HG03565 (cell line): ENCODE measurements around the gene ZNF488.
"Not testable (repeated sequence)": the region's sequence is repeated elsewhere in the genome, so short reads cannot be mapped to it uniquely, and the experiment has no call there.

ENCODE experiments used
- ATAC-seq: cut with Tn5 transposase; IDR thresholded peaks from one replicate; pipeline ENCODE4 v1.9.1; 2021; ENCODE audit warnings: mild to moderate bottlenecking, moderate library complexity; ENCODE audit not compliant: unreplicated experiment

ZNF488 gene

GRCh38 chr10:47384148-47384921, at the start of gene ZNF488:
TSS of gene ZNF488 (minus strand) at chr10:47384293. CDS start at chr10:47368829, 15,464 bp downstream.
- peak; percentile 90 for ATAC-seq

GRCh38 chr10:47425813-47426419, 41.8 kb upstream of the ZNF488 start:
- no peak for ATAC-seq

GRCh38 chr10:47424231-47424630, 40.1 kb upstream of the ZNF488 start:
- no peak for ATAC-seq

GRCh38 chr10:47423476-47423875, 39.4 kb upstream of the ZNF488 start:
- no peak for ATAC-seq

- ATAC-seq, result no peak
These were observed 37.2 kb upstream of the ZNF488 start for GRCh38 chr10:47421057-47421952.

GRCh38 chr10:47420305-47421056, 36.4 kb upstream of the ZNF488 start:
- ATAC-seq, result no peak

GRCh38 chr10:47419421-47419820, 35.3 kb upstream of the ZNF488 start:
- no peak for ATAC-seq

GRCh38 chr10:47418966-47419365, 34.9 kb upstream of the ZNF488 start:
- no peak for ATAC-seq

- ATAC-seq, result no peak
These were observed 34.2 kb upstream of the ZNF488 start for GRCh38 chr10:47418321-47418720.

- ATAC-seq, result not testable (repeated sequence)
These were observed 32.5 kb upstream of the ZNF488 start for GRCh38 chr10:47416305-47417218.

- no peak for ATAC-seq
These were observed 31.6 kb upstream of the ZNF488 start for GRCh38 chr10:47415520-47416304.

- no peak for ATAC-seq
These were observed 30.8 kb upstream of the ZNF488 start for GRCh38 chr10:47414752-47415519.

- no peak for ATAC-seq
These were observed 30.1 kb upstream of the ZNF488 start for GRCh38 chr10:47414227-47414592.

- ATAC-seq, result no peak
These were observed 29.6 kb upstream of the ZNF488 start for GRCh38 chr10:47413531-47414226.

- no peak for ATAC-seq
These were observed 28.8 kb upstream of the ZNF488 start for GRCh38 chr10:47412869-47413268.

- no peak for ATAC-seq
These were observed 28.2 kb upstream of the ZNF488 start for GRCh38 chr10:47412177-47412730.

GRCh38 chr10:47410862-47411261, 26.8 kb upstream of the ZNF488 start:
- no peak for ATAC-seq
